ENCODE results near the gene HACD3.

The HACD3 gene

GRCh38 chr15:65623103-65623502 lies 92.8 kb downstream of the HACD3 start:
- H3K9me3 ChIP-seq (ENCODE audit: low read length), result no peaks in the 10 kb centered on the region
- H3K27me3 ChIP-seq (ENCODE audit: control insufficient read depth in 1 of 2, insufficient read depth in 2 of 2, low read length in 2 of 2), result no peaks in the 10 kb centered on the region
- H3K36me3 ChIP-seq (ENCODE audit: insufficient read depth, low read length), result no peaks in the 10 kb centered on the region
- no peak overlapping the region for H3K27ac ChIP-seq (ENCODE audit: low read depth, low read length)
- H3K4me3 ChIP-seq (ENCODE audit: low read depth in 1 of 2, low read length in 2 of 2), result no peak overlapping the region
- H3K9ac ChIP-seq (ENCODE audit: low read length), result no peak overlapping the region
- H3K4me1 ChIP-seq (ENCODE audit: insufficient read depth, low read length), result no peaks in the 10 kb centered on the region

- Histone ChIP-seq H3K27me3 (ENCODE audit: control insufficient read depth in 1 of 2, insufficient read depth in 2 of 2, low read length in 2 of 2) (no peaks in the 10 kb centered on the region), H3K4me3 (ENCODE audit: low read depth in 1 of 2, low read length in 2 of 2) (no peak overlapping the region), H3K36me3 (ENCODE audit: insufficient read depth, low read length) (no peaks in the 10 kb centered on the region), H3K27ac (ENCODE audit: low read depth, low read length) (no peak overlapping the region), H3K9me3 (ENCODE audit: low read length) (no peaks in the 10 kb centered on the region), H3K9ac (ENCODE audit: low read length) (no peak overlapping the region), H3K4me1 (ENCODE audit: insufficient read depth, low read length) (no peaks in the 10 kb centered on the region)
Measured at GRCh38 chr15:65626856-65627255, 96.6 kb downstream of the HACD3 start.

Measured in muscle layer of colon (tissue), 2 donors.